Activated CD4-positive, CD25-positive, alpha-beta regulatory T cell treated with anti-CD3 and anti-CD28 coated beads, Interleukin-2, amount 50 U/mL, for 16 hours (primary cell): Measurements from ENCODE around the gene LBHD1.
"Not testable (repeated sequence)": the region's sequence is repeated elsewhere in the genome, so short reads cannot be mapped to it uniquely, and the experiment has no call there.

ENCODE experiments used
- DNase-seq: peaks from one replicate; pipeline ENCODE4 v3.0.0-alpha.2; 2020; ENCODE audit warnings: low read depth, low spot score

LBHD1 gene

GRCh38 chr11:62665075-62665598 lies 6.9 kb downstream of the LBHD1 start, which contains the start of the genes C11orf98 and CSKMT:
TSS of gene C11orf98 (minus strand) at chr11:62665210. CDS start at chr11:62665169, 41 bp downstream.
TSS of gene CSKMT (plus strand) at chr11:62665312. CDS start at chr11:62665880, 568 bp downstream.
- DNase-seq = peak; percentile 91

- DNase-seq = no peak
Measured at GRCh38 chr11:62664405-62665074, 7.5 kb downstream of the LBHD1 start.

GRCh38 chr11:62656796-62657429 lies 15.2 kb downstream of the LBHD1 start:
- no peak for DNase-seq

- no peak for DNase-seq
Measured at GRCh38 chr11:62654297-62654696, 17.8 kb downstream of the LBHD1 start.

- no peak for DNase-seq
Measured at GRCh38 chr11:62652161-62653006, 19.7 kb downstream of the LBHD1 start.

GRCh38 chr11:62650283-62650682 lies 21.8 kb downstream of the LBHD1 start:
- DNase-seq = not testable (repeated sequence)

- DNase-seq = no peak
Measured at GRCh38 chr11:62649486-62649885, 22.6 kb downstream of the LBHD1 start.

GRCh38 chr11:62648967-62649364 lies 23.1 kb downstream of the LBHD1 start:
- no peak for DNase-seq

- no peak for DNase-seq
Measured at GRCh38 chr11:62648185-62648966, 23.7 kb downstream of the LBHD1 start.

- DNase-seq = no peak
Measured at GRCh38 chr11:62647609-62648005, 24.5 kb downstream of the LBHD1 start.

- no peak for DNase-seq
Measured at GRCh38 chr11:62646825-62647608, 25.1 kb downstream of the LBHD1 start.

GRCh38 chr11:62645946-62646824 lies 25.9 kb downstream of the LBHD1 start, which contains the start of gene GANAB:
TSS of gene GANAB (minus strand) at chr11:62646613. CDS start at chr11:62646599, 14 bp downstream.
- peak; percentile 99 for DNase-seq

GRCh38 chr11:62645671-62645945 lies 26.5 kb downstream of the LBHD1 start:
- DNase-seq = no peak

- DNase-seq = no peak
Measured at GRCh38 chr11:62644220-62644619, 27.8 kb downstream of the LBHD1 start.

GRCh38 chr11:62632492-62632891 lies 39.6 kb downstream of the LBHD1 start:
- DNase-seq = no peak

GRCh38 chr11:62627713-62628112 lies 44.4 kb downstream of the LBHD1 start:
- no peak for DNase-seq

- DNase-seq = no peak
Measured at GRCh38 chr11:62622476-62623089, 49.5 kb downstream of the LBHD1 start.

GRCh38 chr11:62621567-62622470 lies 50.2 kb downstream of the LBHD1 start, which contains the start of gene B3GAT3:
TSS of gene B3GAT3 (minus strand) at chr11:62621986. CDS start at chr11:62621947, 39 bp downstream.
- peak; percentile 92 for DNase-seq
